Stimulated activated CD4-positive, alpha-beta T cell treated with anti-CD3 and anti-CD28 coated beads, Interleukin-12 subunit alpha, Interleukin-12 subunit beta, amount 100 ng/mL, for 48 hours (primary cell): ENCODE results near the gene NSUN2.
"Not testable (repeated sequence)": the region's sequence is repeated elsewhere in the genome, so short reads cannot be mapped to it uniquely, and the experiment has no call there.

Source experiments
- DNase-seq, 3 donors: peaks; one replicate each; pipeline ENCODE4 v3.0.0-alpha.2; 2020; ENCODE audit warnings: low read depth in 2 of 3, low spot score in 1 of 3

NSUN2 gene

DNA sequence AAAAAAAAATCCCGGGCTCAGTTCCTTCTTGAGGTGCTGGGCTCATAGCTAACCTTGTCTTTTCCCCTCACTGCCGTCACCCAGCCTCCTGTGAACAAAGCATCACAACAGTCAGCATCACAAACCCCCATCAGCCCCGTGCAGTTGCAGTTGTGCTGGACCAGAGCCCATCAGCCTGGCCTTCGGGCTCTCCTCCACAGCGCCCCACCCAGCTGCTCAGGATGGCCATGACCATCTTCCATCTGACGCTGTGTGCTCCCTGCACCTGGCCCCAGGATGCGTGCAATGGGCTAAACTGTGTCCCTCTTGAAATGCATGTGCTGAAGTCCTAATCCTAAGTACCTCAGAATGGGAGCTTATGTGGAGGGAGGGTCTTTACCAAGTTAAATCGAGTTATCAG, 48.1 kb downstream of the NSUN2 start:
- no peak for DNase-seq

DNA sequence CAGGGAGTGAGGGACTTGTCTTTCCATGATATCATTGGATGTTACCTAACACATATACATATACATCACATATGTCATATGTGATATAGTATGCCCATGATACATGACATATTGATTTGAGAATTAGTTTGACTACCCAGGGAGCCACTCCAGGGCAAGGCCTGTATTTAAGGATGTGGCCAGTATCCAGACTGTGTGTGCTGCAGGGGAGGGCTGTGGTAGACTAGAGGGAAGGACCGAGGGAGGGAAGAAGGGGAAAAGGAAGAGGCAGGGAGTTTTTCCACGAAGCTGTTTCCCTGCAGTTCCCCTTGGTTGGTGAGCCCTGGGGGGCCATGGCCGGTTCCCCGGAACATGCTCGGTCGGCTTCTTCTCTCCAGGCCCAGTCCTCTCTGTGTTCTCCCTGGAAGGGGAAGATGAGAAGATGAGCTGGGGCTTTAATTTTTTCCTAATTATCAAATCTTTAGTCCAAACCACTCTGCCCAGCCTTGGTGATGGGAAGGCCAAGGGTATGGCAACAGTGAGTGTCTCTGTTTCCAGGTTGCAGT, 48.7 kb downstream of the NSUN2 start:
- no peak for DNase-seq

DNA sequence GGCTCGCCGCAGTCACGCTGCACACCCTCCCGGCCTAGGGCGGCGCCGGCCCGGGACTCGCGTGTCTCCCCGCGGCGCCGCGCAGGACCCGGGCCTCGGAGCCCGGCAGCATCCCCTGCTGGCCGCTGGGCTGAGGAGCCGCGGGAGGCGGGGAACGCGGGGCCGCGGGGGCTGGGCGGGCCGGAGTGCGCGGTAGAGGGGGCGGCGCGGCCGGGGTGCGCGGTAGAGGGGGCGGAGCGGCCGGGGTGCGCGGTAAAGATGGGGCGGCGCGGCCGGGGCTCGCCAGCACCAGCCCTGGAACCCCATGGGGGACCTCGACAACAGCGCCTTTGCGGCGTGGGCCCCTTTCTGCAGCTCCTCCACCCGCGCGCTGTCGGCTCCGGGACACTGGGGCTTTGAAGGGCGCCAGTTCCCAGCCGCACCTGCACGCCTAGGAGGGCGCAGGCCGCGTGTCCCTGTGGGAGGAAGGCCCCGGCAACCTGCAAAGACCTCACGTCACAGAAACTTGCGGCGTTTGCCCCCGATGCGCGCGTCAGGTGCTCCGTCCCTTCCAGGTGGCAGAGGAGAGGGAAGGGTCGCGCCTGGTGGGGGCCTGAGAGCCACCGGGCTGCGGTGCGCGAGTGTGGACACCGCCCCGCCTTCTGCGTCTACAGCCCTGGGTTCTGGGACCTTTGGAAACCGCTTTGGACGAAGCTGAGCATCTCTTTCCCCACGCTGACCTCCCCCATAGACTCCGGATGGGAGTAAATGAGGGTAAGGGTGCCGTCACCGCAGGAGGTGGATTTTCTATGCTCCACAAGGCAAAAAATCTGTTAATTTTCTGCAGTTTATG, 49.6 kb downstream of the NSUN2 start:
- DNase-seq = no peak

DNA sequence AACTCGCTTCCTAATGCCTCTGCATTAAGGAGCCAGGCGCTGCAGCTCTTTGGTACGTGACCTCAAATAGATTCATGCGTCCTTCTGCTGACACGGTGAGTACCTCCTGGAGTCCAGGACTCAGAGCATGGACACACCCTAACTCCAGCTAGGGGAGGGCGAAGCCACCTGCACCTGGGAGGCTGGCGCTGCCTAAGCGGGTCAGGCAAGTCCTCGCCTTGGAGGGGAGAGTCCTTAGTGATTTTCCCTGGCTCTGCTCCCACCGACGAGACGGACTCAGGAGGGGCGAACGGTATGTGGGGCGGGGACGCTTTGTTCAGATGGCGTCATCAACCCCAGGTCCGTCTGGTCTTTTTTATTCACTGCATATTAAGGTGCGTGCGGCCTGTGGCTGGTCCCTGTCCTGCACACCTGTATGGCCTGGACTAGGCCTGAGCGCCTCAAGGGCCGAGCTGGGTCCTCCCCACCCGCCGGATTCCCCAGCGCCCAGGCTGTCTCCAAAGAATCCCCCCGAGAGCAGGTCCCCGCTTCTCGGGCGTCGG, 50.3 kb downstream of the NSUN2 start:
- DNase-seq = no peak

DNA sequence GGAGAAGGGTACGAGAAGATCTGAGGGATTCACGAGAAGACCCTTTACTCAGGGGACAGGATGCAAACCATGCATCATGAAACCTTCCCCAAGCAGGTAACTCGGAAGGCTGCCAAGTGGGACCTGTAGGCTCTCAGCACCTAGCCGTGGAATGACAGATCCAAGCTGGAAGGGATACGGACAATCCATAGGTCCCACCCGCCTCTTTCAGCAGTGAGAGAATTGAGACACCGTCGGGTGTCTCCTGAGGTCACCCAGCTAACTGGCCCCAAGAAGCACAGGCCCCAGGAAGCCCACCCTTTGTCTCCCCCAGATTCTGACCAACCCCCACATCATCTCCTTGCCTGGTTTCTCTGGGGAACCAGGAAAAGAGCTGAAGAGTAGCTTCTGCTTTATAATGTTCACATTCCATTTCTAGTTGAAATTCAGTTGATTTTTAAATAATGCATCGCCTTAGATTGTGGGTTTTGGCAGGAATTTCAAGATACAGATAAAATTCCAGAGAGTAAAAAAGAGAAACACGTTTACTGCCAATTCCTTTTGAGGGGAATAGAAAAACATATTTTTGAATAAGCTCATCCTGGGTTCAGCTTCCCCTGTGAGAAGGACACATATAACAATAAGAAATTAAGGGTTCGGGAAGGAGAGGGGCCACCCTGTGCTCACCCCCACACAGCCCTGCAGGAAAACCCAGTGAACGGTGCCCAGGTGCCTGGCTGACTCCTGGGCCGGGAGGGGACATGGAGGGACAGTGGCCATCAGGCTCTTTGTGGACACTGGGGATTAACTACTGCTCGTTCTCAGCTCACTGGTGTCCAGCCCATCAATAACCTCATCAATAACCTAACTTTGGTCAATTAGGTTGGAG, 51.1 kb downstream of the NSUN2 start:
- no peak for DNase-seq

DNA sequence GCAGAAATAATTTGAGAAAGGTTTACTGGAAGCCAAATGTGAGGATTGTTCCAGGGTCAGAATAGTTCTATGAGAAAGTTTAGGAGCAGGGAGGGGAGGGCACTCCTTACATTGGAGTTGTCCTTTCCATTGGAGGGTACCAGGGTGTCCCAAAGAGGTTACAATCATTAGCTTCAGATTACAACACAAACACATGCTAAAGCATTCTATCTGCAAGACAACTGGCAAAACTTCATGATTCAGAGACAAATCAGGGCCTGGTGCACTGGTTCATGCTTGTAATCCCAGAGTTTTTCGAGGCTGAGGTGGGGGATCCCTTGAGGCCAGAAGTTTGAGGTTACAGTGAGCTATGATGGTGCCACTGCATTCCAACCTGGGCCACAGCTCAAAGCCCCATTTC, 51.8 kb downstream of the NSUN2 start:
- DNase-seq = no peak

DNA sequence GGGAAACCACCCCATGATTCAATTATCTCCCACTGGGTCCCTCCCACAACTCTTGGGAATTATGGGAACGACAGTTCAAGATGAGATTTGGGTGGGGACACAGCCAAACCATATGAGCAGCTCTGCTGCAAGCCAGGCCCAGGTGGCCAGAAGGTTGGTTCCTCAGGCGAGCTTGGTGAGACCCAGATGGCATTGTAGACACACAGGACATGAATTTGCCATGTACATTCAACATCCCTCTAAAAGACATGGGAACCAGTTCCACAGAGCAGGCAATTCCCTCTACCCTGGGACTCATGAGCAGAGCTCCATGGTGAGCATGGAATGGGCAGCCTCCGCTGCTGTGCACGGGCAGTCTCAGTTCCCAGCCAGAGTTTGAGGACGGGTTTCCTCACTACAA, 53.3 kb downstream of the NSUN2 start:
- no peak for DNase-seq

DNA sequence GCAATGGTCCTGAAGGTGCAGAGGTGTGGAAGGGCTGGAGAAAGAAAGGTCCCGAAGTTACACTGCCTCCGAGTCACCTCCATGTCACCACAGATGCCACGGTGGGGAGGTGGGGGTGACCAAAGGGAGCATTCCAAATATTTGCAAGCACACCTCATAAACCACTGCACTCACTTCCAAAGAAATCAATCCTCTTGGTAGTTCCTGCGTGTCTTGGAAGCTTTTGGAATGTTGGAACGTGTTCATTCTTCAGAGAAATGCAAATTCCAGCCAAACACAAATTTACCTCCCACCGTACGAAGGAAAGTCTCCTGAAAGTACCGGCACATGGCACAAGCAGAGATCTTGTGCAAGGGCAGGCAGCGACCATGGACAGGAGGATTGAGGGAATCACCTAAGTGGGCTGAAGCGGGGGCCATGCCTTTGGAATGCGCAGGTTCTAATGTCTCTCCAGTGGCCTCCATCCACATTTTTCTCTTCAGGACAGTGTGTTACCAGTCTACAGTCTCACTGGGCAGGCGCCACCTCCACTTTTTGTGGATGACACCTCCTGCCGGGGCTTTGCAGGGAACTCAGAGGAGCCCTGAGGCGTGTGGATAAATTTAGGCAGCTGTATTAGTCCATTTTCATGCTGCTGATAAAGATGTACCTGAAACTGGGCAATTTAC, 54.0 kb downstream of the NSUN2 start:
- DNase-seq = no peak

DNA sequence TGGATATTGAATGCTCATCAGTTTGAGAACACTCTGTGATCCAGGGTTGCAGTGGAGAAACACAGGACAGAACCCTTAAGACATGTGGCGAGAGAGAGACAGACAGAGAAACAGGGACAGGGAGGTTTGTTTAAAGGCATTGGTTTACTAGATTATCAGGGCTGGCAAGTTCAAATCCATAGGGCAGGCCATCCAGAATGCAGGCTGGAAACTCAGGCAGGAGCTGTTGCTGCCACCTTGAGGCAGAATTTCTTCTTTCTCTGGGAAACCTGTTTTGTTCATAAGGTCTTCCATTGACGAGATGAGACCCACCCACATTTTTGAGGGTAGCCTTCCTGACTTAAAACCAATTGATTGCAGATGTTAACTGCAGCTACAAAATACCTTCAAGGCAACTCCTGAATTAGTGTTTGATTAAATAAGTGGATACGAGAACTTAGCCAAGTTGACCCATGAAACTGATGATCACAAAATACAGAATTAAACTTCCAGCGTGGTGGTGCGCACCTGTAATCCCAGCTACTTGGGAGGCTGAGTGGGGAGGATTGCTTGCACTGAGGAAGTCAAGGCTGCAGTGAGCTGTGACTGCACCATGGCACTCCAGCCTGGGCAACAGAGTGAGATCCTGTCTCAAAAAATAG, 55.9 kb downstream of the NSUN2 start:
- no peak for DNase-seq

DNA sequence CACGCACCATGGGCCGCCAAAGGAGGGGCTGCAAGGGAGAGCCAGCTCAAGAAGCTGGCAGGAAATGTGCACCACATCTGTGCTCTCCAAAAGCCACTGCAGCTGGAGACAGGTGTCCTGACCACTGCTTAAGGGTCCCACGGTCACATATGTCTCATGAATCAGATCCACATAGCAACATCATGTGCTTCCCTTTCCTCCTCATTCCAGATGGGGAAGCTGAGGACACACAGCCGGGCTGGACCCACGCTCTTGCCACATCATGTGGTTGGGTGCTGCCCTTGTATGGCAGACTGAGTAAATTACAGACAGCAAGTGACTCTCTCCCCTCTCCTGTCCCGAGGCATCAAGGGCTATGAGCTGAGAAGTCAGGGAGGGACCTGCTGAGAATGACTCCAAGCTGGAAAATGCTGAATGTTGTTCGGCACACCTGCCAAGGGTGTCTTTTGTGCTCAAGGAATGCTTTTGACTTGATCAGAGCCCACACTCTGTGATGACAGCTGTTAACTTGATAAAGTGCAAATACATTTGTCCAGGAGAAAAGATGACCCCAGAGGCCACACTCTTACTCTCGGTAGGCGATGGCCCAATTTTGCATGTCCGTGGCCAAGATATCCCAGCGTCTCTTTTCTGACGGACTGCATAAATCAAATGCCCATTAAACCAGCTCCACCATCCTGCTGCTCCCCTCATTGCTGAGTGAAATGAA, 58.2 kb downstream of the NSUN2 start:
- no peak for DNase-seq

DNA sequence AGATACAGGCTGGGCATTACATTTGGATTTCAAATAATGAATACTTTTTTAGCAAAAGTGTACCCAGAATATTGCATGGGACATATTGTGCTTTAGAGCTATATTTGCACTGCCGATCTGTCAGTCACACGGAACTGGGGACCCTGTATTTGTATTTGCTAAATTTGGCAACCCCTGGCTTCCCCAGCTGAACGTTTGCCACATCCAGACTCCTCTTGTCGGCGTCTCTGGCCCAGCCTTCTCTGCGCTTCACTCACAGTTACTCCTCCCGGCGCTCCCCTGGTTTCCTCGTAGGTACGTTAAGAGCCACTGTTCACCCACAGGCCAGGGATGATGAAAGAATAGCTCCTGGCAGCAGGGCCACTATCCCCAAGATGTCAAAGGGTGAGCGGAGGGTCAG, 58.7 kb downstream of the NSUN2 start:
- no peak for DNase-seq

DNA sequence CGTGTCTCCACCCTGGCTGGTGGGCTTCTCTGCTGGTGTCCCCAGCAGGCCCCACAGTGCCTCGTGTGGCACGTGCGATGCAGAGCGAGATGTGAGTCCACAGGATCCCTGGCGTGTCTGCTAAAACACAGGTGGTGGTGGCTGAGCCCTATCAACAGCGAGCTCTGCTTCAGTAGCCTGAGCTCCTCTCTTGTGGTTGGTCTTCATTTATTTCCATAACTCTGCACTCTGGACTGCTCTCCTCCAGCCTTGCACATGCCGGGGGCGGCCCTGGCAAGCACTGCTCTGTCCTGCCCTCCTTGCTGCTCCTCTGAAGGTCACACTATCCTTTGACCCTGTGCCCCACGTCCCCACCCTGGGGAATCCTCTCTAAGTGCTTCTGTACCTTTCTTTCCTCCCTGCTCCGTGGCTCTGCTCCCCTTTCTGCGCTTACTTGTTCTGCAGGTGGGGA, 59.2 kb downstream of the NSUN2 start:
- DNase-seq = no peak

DNA sequence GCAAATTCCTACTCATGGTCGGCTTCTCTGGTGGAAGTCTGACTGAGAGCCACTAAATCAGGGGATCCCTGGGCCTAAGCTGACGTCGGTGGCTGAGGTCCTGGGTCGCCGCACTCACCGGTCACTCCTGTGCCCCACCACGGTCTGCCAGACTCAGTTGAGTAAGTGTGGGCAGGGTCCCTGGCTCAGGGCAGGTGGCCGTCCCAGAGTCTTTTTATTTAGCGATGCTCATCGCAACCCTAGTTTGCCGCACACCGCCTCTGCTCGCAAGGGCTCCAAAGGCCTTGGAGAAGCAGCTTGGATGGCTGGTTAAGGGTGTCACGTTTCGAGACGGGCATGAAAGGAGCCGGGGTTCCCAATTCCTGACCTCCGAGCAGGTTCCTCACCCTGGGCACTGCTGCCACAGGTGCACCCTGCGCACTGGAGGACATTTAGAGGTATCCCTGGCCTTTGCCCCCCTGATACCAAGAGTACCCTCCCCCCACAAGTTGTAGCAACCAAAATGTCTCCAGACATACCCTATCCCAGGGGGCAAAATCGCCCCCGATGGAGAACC, 59.9 kb downstream of the NSUN2 start:
- DNase-seq = no peak

DNA sequence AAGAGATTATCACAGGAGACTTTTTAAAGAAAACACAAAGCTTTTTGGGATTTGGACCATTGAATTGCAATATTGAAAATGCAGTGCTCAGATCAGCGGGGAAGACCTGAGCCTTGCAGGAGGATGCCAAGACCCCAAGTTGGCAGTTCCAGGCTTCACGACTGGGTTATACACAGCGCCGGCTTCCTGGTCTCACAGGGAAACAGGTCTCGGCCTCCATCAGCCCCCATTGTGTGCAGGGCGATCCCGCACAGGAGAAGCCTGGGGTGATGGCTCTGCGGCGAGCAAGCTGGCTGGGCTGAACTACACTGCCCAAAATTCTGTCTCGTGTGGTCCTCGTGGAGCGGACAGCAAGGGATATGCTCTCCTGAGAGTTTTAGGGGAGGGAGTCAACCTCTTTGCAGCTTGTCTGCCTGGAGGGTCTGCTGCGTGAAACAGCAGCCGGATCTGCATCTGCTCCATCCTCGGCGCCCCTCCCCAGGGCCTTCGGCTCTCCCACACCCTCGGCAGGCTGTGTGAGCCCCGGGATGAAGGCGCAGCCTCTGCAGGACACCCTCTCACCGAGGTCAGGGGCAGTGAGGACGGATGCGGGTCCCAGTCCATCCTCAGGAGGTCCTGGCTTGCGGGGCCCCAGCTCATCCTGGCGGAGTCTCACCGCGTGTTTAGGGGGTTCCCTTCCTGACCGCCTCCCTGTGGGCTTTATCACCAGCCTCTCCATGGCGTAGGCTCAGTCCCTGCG, 60.6 kb downstream of the NSUN2 start:
- DNase-seq = no peak

DNA sequence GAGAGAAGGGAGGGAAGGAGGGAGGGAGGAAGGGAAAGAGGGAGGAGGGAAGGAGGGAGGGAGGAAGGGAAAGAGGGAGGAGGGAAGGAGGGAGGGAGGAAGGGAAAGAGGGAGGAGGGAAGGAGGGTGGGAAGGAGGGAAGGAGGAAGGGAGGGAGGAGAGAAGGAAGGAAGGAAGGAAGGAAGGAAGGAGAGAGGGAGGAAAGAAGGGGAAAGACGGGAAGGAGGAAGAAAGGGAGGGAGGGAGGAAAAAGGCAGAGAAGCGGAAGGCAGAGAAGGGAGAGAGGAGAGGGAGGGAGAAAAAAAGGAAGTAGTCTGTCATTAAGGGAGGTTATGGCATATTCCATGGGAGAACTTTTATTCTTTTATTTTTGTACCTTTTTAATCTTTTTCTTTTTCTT, 61.2 kb downstream of the NSUN2 start:
- DNase-seq = not testable (repeated sequence)

DNA sequence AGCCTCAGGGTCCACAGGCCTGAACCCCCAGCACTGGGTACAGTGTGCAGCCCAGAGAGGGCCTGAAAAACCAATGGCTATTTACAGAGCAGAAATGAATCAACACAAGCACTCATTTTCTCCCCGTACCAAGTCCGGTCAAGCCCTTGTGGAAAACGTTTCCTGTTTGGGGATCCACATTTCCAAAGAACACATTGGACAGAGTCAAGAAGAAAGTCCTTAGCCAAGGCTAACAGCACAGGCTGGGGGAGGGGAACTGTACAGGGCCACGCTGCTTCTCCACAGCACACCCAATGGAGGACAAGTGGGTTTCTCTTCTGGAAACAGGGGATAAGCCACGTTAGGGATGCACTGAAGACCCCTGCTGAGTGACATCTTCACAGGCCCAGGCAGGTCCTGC, 62.3 kb downstream of the NSUN2 start:
- no peak for DNase-seq

DNA sequence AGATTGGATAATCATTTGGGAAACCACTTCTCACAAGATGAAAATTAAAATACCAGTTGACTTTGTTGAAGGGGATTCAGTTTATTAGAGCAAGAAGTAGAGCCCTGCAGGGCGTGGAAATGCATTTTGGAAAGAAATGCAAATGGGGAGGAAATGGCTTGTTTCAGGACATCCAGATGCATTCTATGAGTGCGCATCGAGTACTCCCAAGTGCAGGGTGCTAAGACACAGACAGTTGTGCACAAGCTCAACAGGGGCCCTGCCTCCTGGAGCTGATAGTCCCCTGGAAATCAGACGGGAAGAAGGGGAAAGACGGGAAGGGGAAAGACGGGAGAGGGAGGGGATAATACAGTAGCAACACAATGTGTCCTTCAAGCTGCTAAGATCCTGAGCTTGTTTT, 64.0 kb downstream of the NSUN2 start:
- no peak for DNase-seq

DNA sequence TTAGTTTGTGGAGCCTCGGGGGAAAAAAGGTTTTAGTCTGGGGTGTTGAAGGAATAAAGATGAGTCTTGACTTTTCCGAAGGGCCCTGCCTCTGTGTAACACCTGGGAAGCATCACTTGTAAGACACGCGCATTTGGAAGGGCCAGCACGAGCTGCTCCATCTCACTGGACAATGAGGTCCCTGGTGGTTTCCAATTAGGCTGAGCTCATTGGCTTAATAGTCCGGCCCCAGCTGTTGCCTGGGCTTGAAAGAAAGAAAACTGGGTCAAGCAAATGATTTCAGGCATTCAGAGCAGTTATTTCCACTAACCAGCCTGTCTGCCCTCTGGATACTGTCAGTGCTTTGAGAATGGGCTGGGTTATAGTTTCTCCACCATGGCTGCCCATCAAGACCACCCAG, 64.5 kb downstream of the NSUN2 start:
- no peak for DNase-seq

DNA sequence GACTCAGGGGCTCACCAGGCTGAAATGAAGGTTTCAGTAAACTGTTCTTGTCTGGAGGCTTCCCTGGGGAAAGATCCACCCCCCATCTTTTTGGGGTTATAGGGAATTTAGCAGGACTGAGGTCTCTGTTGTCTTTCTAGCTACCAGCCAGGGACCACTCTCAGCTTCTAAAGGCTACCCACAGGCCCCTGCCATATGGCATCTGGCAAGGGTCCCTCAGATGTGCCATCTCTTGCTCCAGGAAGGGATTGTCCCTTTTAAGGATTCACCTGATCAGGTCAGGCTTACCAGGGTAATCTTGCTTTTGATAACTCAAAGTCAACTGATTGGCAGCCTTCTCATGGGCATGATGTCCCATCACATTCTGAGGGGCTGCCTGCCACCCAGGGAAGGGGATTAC, 65.0 kb downstream of the NSUN2 start:
- DNase-seq = no peak
